GM18502 (cell line): ENCODE data around the gene MAP4K1.

Source experiments
- ATAC-seq: cut with Tn5 transposase; IDR thresholded peaks from one replicate; pipeline ENCODE4 v1.9.1; 2021; ENCODE audit warnings: mild to moderate bottlenecking; ENCODE audit not compliant: unreplicated experiment, poor library complexity

MAP4K1 gene

GRCh38 chr19:38617764-38618589 is at the start of gene MAP4K1:
Gene MAP4K1, minus strand, starts transcription at chr19:38617953. Its CDS starts 58 bp downstream, at chr19:38617895.
- peak; percentile 54 for ATAC-seq

DNA sequence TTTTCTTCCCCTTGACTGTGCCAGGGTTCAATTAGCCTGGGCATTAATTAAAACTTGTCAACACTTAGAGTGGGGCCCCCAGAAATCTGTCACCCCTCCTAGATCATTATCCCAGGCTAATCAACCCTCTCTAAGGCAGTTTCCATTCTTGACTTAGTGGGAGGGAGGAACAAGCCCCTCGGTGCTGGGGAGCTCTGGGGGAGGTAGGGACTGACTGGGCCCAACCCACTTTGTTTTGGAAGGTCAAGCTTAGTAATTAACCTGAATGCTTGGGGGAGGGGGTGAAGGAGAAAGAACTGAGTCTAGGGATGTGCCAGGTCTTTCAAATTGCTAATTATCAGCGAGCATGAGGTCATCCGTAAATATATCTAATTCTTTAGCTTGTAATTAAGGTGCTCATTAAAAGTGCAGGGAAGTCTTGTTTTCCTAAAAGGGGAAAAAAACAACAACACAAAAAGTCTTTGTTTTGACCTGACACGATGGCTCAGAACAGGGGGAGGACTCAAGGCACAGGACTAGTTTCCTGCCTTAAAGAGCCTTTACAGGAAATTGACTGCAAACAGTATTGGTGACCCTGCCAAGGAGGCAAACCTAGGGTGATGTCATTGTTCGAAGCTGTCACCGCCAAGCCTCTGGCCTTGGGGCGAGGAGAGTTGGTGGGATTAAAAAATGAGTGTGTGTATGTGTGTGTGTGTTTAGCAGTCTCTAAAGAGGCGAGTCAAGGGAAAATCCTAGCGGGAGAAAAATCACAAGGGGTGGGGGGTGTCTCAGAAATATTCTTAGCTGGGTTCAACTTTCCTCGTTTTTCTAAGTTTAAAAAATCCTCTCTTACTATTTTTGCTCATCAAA is 49.1 kb upstream of the MAP4K1 start:
- ATAC-seq = no peak

GRCh38 chr19:38665950-38666662 is 48.4 kb upstream of the MAP4K1 start:
- no peak for ATAC-seq

DNA sequence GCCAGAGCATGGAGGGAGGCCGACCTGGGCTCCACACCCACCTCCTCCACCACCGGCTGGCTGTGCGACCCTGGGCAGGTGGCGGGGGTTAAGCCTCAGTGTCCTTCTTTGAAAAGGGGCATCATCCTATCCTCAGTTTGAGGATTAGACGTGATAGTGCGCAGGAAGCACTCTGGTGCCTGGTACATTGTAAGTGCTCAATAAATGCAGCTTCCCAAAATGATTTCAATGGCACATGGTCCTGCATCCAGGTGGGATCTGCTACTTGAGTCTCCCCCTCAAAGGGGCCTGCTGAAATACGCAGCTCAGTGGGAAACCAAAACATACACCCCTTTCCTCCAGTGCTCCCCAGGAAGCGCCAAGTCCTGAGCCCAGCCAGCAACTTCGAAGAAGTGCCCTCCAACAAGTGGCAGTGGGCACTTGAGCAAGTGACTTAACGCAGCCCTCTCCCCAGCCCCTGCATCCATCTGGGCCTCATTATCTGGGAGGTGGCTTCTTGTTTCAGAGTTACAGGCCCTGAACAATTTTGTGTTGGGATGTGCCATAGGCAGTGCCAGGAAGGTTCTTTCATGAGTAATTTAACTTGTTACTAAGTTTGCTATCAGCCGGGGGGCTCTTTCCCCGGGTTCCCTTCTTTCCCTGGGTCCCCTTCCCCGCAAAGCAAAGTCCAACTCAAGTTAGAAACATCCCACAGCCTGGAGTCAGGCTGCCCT is 47.6 kb upstream of the MAP4K1 start:
- ATAC-seq = no peak

GRCh38 chr19:38664503-38665211 is 46.9 kb upstream of the MAP4K1 start:
- no peak for ATAC-seq

- ATAC-seq = no peak
Observed at GRCh38 chr19:38663957-38664502, 46.3 kb upstream of the MAP4K1 start.

- no peak for ATAC-seq
Observed at GRCh38 chr19:38663156-38663651, 45.5 kb upstream of the MAP4K1 start.

DNA sequence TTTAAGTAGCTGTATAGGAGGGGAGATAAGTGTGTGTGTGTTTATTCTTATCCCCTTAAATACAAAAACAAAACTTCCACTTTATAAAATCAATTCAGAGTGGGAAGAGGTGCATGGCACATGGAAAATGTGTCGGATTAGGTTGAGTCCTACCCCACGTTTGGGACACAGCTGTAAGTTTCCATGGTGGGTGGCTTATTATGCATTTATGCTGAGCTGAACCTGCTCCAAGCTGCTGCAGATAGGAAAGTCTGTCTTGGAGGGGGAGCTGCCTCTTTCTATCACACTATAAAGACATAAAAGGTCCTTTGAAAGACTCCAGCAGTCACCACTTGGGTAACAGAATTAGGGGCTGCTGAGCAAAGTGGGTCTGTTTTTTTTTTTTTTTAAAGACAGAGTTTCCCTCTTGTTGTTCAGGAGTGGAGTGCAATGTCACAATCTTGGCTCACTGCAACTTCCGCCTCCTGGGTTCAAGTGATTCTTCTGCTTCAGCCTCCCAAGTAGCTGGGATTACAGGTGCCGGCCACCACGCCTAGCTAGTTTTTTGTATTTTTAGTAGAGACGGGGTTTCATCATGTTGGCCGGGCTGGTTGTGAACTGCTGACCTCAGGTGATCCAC is 44.9 kb upstream of the MAP4K1 start:
- no peak for ATAC-seq

DNA sequence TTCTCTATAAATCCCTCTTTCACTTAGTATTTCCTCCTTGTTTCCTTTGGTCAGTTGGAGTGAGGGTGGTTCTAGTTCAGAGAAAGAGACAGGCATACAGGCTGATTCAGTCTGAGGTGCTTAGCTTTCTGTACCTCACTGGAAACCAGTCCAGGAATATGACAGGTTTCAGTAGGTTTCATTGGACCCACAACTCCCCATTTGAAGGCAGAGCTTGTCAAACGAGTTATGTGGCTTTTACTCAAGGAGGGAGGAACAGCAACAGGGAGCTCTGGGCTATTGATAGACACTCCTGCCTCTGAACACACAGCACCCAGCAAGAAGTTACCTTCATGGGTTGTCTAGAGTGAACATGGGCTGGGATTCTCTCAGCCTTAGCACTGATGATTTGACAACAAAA is 44.2 kb upstream of the MAP4K1 start:
- ATAC-seq = no peak

- ATAC-seq = no peak
Observed at GRCh38 chr19:38661136-38661535, 43.4 kb upstream of the MAP4K1 start.

- no peak for ATAC-seq
Observed at GRCh38 chr19:38660724-38661123, 43.0 kb upstream of the MAP4K1 start.

- no peak for ATAC-seq
Observed at GRCh38 chr19:38658462-38659306, 40.9 kb upstream of the MAP4K1 start.

- ATAC-seq = no peak
Observed at GRCh38 chr19:38657633-38658222, 40.0 kb upstream of the MAP4K1 start.

DNA sequence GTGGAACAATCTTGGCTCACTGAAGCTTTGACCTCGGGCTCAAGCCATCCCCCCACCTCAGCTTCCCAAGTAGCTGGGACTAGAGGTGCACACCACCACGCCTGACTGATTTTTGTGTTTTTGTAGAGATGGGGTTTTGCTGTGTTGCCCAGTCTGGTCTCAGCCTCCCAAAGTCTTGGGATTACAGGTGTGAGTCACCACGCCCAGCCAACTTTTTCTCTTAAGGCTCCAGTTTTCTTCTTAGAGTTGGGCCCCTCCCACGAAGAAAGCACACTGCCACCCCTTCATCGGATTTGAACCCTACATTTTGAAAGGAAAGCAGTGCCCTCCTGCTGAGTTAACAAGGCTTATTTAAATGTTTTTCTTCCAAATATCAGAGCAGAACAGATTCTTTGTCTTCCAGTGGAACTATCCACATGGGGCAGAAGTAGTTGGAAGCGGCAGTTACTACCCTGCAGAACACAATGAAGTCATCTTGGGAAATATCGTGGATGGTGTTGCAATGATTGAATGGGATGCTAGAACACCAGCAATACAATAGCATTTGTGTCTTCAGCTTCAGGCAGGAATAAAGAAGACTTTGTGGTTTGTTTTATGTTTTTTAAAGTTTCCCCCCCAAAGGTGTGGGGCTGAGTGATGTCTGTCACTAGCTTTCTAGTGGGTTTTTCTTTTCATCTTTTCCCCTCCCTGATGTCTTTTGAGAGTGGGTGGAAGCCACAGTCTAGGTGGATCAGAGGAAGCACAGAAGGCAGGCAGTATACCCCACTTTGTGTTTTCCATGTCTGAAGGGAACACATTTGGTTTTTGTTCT is 38.6 kb upstream of the MAP4K1 start:
- ATAC-seq = no peak

GRCh38 chr19:38655148-38655824 is 37.5 kb upstream of the MAP4K1 start:
- ATAC-seq = no peak

- no peak for ATAC-seq
Observed at GRCh38 chr19:38654628-38655055, 36.9 kb upstream of the MAP4K1 start.
